Stimulated activated CD4-positive, alpha-beta T cell treated with anti-CD3 and anti-CD28 coated beads, Interleukin-12 subunit alpha, Interleukin-12 subunit beta, amount 100 ng/mL, for 48 hours (primary cell): ENCODE results near the gene EXD3.

Experiments used
- DNase-seq, 3 donors: peaks; one replicate each; pipeline ENCODE4 v3.0.0-alpha.2; 2020; ENCODE audit warnings: low read depth in 2 of 3, low spot score in 1 of 3

The EXD3 gene

DNA sequence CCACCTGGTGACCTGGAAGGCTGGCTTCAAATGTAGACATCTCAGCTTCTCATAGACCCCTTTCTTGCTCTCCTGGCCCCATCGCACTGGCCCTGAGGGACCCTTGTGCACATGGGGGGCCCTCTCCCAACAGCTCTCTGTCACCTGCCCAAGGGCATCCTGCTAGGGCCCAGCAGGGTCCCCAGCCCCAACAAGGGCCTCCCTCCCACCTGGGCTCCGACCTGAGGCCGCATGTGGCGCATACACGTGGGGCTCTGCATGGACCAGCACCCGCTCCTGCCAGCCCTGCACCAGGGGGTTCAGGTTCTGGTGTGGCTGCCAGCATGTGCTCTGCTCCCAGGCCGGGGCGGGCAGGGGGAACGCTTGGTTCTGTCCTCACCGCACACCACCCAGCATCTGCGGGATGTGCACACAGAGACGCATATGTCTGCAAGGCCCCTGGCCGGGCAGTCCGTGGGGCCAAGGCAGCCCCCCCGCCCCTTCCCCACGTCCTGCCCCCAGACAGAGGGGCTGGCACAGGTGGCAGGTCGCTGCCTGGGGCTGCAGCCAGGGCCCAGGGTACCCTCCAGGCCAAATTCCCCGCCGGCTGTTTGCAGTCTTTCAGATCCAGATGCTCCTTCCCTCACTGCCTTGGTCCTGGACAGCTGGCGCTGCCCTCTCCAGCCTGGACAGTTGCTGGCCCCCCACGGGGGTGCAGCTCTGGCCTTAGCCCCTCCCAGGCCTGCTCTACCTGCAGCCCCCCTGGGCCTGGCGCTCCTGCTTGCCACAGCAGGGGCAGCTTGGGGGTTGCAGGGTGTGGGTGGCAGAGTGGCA is 103.0 kb downstream of the EXD3 start:
- no peak for DNase-seq

DNA sequence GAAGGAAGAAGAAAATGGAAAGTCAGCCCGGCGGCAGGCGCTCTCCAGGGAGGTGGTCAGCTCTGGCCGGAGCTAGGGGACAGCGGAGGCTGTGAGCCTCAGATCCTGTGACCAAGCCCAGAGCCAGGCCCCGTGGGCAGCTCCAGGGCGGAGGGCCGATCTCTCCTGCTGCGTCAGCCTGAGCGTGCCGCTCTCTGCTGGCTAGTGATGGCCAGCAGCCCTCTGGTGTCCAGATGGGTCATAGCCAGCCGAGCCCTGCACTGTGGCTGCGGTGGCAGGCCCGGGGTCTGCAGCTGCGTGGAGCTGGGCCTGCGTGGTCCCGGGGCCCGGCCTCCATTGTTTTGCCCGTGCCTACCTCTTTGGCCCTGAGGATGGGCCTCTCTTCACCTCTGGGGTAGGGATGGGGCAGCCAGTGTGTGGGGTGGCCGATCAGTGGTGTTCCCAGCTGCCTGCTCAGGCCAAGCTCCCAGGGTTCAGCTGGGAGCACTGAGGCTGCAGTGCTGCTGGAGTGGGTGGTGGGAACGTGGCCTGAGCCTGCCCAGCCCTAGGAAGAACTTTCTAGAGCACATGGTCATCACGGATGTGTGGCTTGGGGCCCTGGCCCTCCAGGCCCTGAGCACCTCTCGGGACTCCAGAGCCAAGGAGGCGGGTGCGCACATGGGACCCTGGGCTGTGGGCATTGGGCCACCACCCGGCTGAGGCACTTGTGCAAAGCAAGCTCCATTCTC is 103.8 kb downstream of the EXD3 start:
- no peak for DNase-seq

- no peak for DNase-seq
Measured at GRCh38 chr9:137318602-137319001, 104.4 kb downstream of the EXD3 start.

DNA sequence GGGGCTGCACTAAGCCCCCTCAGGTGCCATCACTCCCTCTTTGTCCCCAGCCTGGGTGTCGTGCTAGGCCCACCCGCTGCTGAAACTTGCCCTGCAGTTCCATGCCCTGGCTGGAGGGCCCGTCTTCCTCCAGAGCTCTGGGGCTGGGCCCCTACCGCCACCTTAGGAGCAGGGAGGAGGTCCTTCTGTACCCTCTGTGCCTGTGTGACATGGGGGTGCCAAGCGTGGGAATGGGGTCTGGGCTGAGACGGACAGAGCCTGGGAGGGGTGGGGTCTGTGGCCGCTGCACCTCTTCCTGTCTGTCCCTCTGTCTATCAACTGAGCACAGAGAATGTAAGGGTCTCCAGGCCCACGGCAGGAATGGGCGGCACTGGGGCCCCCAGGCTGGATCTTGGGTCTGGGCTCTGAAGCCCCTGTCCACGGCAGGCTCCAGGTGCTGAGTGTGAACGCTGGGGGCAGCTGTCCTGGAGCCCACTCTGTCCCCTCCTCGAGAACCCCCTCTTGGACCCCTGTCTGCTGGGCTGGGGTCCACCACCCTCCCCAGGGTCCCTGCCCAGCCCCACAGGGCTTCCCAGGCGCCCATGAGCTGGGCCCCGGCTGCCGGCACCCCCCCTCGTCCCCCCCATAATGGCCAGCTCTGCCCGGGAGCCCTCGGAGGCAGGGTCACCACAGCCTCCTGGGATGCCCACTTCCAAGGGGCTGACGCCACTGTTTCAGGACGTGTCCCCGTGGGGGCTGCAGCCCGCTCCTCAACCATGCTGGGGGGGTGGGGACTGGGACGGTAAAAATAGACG is 105.0 kb downstream of the EXD3 start:
- DNase-seq: no peak

DNA sequence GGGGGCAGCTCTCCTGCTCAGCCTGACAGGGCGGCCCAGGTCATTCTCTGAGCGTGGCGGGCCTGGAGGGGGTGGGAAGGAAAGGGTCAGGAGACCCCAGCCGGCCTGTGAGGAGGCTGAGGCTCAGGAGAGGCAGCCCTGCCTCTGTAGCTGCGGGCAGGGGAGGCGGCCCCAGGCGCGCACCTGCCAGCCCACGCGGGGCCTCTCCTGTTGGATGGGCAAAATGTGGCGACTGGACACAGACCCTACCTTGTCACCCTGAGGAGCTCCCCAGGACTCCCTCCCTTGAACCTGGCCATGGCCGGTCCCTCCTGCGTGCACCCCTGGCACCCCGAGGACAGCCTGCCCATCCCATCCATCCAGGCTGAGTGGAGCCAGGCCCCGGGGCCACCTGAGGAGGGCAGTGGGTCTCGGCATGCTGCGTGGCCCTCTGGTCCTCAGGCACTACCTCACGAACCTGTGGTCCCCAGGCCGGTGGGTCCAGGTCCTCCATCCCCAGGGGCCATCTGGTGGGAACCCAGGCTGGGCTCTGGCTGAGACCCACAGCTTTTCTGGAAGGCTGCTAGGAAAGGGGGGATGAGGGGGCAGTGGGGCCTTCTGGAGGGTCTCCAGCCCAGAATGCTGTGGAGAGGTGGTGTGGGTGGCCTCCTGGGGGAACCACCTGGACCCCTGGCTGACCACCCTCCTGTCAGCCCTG is 105.8 kb downstream of the EXD3 start:
- DNase-seq: no peak

DNA sequence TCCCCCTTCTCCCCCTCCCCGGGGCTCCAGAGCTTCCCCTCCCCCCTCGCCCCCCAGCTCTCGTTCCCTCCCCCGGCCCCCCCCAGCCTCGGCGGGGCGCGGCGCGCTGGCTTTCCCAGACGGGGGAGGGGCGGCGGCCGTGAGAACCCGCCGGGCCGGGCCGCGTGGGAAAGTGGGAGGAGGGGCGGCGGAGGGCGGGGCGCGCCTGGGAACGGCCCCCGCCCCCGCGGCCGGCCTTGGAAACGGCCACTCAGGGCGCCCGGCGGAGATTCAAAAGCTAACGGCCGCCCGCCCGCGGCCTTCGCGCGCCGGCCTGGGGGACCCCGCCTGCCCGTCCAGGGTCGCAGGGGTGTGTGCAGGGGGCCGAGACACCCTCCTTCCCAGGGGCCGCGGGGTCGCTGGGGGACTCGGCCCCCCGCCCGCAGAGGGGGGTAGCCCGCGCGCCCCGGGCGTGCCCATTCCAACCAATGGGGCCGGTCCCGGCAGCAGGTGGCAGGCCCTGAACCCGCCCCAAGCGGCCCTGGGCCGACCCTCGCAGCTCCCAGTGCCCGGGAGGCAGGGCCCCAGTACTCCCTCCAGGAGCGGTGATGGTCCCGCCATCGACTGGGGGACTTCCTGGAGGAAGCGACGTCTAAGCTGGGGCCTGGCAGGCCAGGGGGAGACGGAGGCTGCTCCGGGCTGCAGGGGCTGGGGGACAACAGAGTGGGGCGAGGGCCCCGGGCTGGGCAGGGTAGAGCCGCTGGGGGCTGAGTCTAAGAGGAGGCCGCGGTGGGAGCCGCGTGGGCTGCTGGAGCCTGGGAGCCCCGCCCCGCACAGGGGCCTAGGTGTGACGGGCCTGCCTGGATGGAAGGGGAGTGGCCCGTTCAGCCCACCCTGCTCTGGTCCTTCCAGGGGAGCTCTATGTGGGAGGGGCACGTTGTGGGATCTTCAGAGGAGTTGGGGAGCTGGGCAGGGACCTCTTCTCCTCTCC is 106.7 kb downstream of the EXD3 start:
- DNase-seq: no peak

DNA sequence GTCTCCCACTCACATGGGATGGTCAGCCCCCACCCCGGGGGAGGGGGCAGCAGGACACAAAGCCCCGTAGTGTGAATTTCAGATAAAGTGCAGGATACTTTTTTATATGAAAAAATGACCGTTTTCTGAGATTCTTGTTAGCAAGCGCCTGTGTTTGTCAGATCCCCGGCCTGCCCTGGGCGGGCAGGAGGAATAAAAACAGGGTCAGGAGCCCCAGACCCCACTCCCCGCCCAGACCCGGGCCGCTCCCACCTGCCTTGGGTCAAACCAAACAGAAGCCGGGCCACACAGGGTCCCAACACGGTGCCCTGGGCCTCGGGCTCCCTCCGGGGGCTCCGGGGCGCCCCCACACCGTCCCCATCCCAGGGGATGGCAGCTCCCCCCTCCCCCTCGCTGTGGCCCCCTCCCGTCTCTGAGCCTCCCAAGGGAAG is 107.4 kb downstream of the EXD3 start:
- no peak for DNase-seq

DNA sequence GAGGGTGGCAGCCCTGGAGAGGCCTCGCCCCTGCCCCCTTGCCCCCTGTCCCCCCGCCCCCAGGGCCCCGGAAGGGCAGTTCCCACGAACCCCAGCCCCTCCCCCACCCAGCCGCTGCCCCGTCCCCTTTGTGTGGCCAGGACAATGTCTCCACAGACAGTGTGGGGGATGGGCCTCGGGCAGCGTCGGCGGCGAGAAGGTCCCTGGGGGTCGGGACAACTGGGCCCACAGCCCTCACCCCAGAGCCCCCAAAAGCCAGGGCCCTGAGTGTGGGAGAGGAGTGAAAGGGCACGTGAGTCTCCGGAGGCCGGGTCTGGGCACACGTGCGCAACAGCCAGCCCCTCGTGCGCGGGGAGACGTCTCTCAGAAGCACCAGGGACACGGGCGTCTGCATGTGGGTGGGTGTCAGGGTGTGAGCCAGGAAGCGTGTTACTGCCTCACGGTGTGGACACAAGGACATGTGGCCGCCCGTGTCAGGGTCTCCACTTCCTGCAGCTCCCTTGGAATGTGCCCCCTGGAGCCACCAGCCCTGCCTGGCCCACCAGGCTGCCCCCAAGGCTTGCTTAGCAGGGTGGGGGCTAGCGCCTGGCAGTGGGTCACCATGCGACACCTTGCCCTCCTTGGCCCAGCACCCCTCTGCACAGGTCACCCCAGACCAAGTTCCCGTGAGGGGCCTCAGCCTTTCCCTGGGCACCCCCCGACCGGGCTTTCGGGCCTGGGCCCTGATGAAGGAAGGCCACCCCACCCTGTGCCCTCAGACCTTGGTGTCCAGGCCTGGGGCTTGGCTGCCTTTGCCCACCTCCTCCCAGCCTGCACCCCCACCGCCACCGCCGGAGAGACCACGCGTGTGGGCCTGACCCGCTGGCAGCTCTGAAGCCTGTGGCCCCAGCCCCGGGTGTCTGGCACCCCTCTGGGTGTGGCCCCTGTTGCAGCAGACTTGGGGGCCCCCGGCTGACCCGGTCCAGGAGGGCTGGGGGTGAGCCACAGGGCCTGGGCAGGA is 108.1 kb downstream of the EXD3 start:
- DNase-seq: no peak

GRCh38 chr9:137313956-137314560 is 108.9 kb downstream of the EXD3 start:
- no peak for DNase-seq

DNA sequence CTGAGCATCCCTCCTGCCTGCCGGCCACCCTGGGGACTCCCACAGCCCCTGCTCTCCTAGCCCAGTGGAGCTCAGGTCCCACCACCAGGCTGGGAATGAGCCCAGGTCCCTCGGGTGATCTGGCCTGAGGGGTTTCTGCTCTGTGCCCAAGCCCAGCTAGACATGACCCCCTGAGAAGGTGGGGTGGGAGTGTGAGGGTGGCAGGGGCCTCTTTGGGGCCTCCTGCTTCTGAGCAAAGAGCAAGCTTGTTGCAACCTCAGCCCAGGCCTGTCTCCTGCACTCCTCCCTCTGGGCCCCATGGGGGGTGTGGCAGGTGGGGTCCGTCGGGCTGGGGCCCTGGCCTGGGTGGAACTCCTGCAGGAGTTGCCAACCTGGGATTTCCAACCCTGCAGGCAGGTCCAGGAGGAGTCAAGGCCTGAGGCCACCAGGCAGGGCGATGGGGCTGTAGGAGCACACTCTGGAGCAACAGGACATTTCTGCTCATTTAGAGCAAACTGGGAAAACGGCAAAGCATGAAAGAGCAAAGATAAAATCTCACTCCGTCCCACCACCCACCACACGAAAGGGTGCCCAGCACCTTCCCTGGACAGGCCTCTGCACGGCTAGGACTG is 109.5 kb downstream of the EXD3 start:
- DNase-seq: no peak

GRCh38 chr9:137312852-137313325 is 110.1 kb downstream of the EXD3 start:
- no peak for DNase-seq

GRCh38 chr9:137311986-137312851 is 110.7 kb downstream of the EXD3 start:
- no peak for DNase-seq

DNA sequence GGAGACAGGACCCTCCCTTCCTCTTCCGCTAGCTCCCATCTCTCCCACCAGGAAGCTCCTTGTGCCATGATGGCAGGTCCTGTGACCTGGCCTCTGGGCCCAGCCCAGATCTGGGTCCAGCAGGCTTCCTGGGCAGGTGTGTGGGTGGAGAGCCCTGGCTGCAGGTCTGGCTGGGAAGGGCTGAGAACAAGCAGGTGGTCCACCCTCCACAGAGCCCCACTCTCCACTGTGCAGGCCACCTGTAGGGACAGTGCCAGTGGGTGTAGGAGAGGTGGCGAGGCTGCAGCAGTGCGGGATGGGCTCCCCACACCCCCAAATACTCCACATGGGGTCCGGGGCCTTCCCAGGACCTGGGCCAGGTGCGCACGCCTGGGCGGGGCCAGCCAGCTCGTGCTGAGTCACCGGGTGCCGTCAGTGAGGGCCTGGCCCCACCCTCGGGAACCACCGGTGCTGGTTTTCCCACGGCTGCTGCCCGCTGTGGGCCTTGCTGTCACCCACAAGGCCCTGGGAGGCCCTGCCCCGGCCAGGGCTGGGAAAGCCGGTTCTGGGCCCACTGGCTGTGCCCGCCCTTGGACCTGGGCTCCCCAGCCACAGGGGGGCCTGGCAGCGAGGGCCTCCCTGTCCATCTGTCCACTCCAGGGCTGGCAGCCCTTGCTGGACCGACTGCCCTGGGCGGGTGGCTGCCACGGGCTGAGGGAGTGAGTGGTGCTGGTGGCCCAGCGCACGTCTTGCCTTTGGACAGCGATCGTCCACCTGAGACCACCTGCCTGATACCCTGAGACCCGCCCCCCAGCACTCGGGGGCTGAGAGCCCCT is 111.6 kb downstream of the EXD3 start:
- no peak for DNase-seq

- DNase-seq: no peak
Measured at GRCh38 chr9:137310189-137311052, 112.5 kb downstream of the EXD3 start.
